Measurements from ENCODE around the gene ATP2B2. TPM values are rescaled to one million over a fixed set of nuclear protein-coding genes. Genes with fewer than 3 reads are reported as not detected.
A peak's percentile ranks its signal among the peaks of the same experiment; 100 is the strongest.

ATP2B2 gene
- total and polyA plus RNA-seq, 2 donors from 2014 or later: 0.19 to 0.22 TPM

DNA sequence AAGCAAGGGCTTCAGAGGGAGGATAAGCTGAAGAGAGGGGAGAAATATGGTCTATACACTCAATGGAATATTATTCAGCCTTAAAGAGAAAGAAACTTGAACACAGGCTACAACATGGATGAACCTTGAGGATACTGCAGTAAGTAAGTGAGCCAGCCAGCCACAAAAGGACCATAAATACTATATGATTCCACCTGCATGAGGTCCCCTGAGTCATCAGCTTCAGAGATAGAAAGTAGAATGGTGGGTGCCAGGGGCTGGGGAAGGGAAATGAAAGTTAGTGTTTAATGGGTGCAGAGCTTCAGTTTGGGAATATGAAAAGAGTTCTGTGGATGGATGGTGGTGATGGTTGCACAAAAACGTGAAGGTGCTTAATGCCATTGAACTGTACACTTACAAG lies 116.0 kb downstream of the ATP2B2 start:
- no peak for FAIRE-seq
- TF ChIP-seq, protein P1, sequence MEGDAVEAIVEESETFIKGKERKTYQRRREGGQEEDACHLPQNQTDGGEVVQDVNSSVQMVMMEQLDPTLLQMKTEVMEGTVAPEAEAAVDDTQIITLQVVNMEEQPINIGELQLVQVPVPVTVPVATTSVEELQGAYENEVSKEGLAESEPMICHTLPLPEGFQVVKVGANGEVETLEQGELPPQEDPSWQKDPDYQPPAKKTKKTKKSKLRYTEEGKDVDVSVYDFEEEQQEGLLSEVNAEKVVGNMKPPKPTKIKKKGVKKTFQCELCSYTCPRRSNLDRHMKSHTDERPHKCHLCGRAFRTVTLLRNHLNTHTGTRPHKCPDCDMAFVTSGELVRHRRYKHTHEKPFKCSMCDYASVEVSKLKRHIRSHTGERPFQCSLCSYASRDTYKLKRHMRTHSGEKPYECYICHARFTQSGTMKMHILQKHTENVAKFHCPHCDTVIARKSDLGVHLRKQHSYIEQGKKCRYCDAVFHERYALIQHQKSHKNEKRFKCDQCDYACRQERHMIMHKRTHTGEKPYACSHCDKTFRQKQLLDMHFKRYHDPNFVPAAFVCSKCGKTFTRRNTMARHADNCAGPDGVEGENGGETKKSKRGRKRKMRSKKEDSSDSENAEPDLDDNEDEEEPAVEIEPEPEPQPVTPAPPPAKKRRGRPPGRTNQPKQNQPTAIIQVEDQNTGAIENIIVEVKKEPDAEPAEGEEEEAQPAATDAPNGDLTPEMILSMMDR (IDR thresholded peaks at IDR 0.05; ENCODE audit: borderline replicate concordance, extremely low read depth, insufficient read depth): no peak
- Histone ChIP-seq H3K27me3 (ENCODE audit: control insufficient read depth, insufficient read depth, low read length) (no peaks in the 10 kb centered on the region), H3K36me3 (ENCODE audit: control insufficient read depth in 2 of 3, insufficient read depth in 3 of 3, low read length in 3 of 3) (no peaks in the 10 kb centered on the region), H3K4me1 (ENCODE audit: control insufficient read depth in 2 of 3, insufficient read depth in 2 of 3, low read depth in 1 of 3, low read length in 3 of 3) (no peaks in the 10 kb centered on the region), H3K9ac (ENCODE audit: low read length in 3 of 3) (no peak overlapping the region), H3K9me3 (ENCODE audit: control insufficient read depth in 2 of 3, insufficient read depth in 1 of 3, low read length in 3 of 3) (peaks cover 0 to 29% (median 4%) of the 10 kb centered on the region in 3 donors), H3K27ac (ENCODE audit: low read depth in 2 of 2, low read length in 2 of 2) (no peak overlapping the region), H3K4me3 (ENCODE audit: low read length in 3 of 3) (no peak overlapping the region)
- DNase-seq: no peak
- intact Hi-C loops (cut with DNase I): no loop called here

DNA sequence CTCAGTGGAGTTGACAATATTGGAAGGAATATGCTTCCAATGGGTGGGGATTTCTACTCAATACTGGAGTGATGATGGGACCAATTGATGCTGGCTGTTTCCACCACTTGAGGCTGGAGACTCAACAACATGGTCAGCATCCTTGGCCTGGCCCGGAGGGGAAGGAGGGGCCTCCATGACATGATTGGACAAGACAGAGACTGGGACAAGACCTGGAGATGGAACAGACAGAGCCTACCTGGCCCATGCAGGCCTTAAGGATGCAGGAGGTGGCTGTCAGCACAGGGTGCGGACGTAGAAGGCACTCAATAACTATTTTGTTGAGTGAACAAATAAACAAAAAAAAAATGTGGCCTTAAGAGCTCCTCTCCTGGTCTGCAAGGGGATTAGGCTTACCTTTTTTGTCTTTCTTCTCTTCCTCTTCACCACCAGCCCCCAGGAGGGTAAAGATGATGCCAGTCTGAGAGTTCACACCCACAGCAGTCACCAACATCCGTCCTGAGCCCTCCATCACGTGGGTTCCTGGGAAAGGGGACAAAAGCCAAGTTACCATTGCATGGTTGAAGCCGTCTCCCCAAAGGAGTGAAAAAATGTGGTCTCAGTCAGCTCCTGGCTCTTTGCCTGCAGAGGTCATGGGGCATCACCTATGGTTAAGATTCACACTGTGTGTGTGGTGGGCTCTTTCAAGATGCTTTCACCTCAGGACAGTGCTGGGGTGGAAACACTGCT lies 117.3 kb downstream of the ATP2B2 start:
- Histone ChIP-seq H3K9me3 (ENCODE audit: control insufficient read depth in 2 of 3, insufficient read depth in 1 of 3, low read length in 3 of 3) (peaks cover 0 to 29% (median 4%) of the 10 kb centered on the region in 3 donors), H3K36me3 (ENCODE audit: control insufficient read depth in 2 of 3, insufficient read depth in 3 of 3, low read length in 3 of 3) (no peaks in the 10 kb centered on the region), H3K4me1 (ENCODE audit: control insufficient read depth in 2 of 3, insufficient read depth in 2 of 3, low read depth in 1 of 3, low read length in 3 of 3) (no peaks in the 10 kb centered on the region), H3K27me3 (ENCODE audit: control insufficient read depth, insufficient read depth, low read length) (no peaks in the 10 kb centered on the region), H3K9ac (ENCODE audit: low read length in 3 of 3) (no peak overlapping the region), H3K4me3 (ENCODE audit: low read length in 3 of 3) (no peak overlapping the region), H3K27ac (ENCODE audit: low read depth in 2 of 2, low read length in 2 of 2) (no peak overlapping the region)
- DNase-seq: no peak
- intact Hi-C loops (cut with DNase I): no loop called here
- FAIRE-seq: no peak
- TF ChIP-seq, protein P1 (IDR thresholded peaks at IDR 0.05; ENCODE audit: borderline replicate concordance, extremely low read depth, insufficient read depth): no peak

DNA sequence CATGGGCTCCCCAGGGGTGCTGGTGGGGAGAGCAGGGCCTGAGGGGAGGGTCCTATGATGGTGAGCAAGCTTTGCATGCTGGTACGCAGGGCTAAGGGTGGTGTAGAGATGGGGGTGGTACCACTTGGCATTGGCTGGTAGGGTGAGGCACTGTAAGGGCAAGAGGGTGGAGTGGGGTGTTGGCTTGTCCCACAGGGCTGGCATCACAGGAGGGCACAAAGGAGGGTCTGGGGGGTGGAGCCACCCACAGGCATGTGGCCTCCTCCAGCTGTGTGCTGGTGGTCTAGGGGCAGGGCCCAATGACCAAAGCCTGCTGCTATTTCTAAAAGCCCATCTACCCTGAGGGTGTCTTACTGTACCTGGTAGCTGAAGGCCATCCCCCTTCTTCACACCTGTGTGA lies 119.3 kb downstream of the ATP2B2 start:
- Histone ChIP-seq H3K27ac (ENCODE audit: low read depth in 2 of 2, low read length in 2 of 2) (no peak overlapping the region), H3K4me3 (ENCODE audit: low read length in 3 of 3) (no peak overlapping the region), H3K9me3 (ENCODE audit: control insufficient read depth in 2 of 3, insufficient read depth in 1 of 3, low read length in 3 of 3) (peaks cover 0 to 29% (median 4%) of the 10 kb centered on the region in 3 donors), H3K4me1 (ENCODE audit: control insufficient read depth in 2 of 3, insufficient read depth in 2 of 3, low read depth in 1 of 3, low read length in 3 of 3) (no peaks in the 10 kb centered on the region), H3K36me3 (ENCODE audit: control insufficient read depth in 2 of 3, insufficient read depth in 3 of 3, low read length in 3 of 3) (no peaks in the 10 kb centered on the region), H3K27me3 (ENCODE audit: control insufficient read depth, insufficient read depth, low read length) (no peaks in the 10 kb centered on the region), H3K9ac (ENCODE audit: low read length in 3 of 3) (no peak overlapping the region)
- DNase-seq (peak in 1 of 5 donors; percentile 45), FAIRE-seq (no peak)
- TF ChIP-seq, protein P1 (IDR thresholded peaks at IDR 0.05; ENCODE audit: borderline replicate concordance, extremely low read depth, insufficient read depth): no peak
- intact Hi-C loops (cut with DNase I): no loop called here

Data from kidney (tissue), 14 donors.